Fibroblast of lung (primary cell): ENCODE data around the gene TMPRSS5.

Experiments used
- EZH2 ChIP-seq: IDR thresholded peaks from 2 replicates; pipeline ENCODE4 v1.5.1; 2012; ENCODE audit warnings: low read length, control low read depth, mild to moderate bottlenecking; ENCODE audit errors: missing control alignments
- TF ChIP-seq, protein P1 (sequence below), 2 donors: IDR thresholded peaks in 1 of 2; conservative IDR thresholded peaks in 1 of 2; 1 replicate in 1 of 2; 2 replicates in 1 of 2; pipeline ENCODE4 v1.5.1; 2011 to 2012; ENCODE audit warnings: low read length in 2 of 2, control low read depth in 1 of 2, inconsistent platforms in 1 of 2, low read depth in 1 of 2, mild to moderate bottlenecking in 1 of 2

GRCh38 chr11:113724778-113725177 lies 18.7 kb upstream of the TMPRSS5 start:
- TF ChIP-seq, protein P1, sequence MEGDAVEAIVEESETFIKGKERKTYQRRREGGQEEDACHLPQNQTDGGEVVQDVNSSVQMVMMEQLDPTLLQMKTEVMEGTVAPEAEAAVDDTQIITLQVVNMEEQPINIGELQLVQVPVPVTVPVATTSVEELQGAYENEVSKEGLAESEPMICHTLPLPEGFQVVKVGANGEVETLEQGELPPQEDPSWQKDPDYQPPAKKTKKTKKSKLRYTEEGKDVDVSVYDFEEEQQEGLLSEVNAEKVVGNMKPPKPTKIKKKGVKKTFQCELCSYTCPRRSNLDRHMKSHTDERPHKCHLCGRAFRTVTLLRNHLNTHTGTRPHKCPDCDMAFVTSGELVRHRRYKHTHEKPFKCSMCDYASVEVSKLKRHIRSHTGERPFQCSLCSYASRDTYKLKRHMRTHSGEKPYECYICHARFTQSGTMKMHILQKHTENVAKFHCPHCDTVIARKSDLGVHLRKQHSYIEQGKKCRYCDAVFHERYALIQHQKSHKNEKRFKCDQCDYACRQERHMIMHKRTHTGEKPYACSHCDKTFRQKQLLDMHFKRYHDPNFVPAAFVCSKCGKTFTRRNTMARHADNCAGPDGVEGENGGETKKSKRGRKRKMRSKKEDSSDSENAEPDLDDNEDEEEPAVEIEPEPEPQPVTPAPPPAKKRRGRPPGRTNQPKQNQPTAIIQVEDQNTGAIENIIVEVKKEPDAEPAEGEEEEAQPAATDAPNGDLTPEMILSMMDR (conservative IDR thresholded peaks at IDR 0.05 in 1 of 2, IDR thresholded peaks at IDR 0.05 in 1 of 2; ENCODE audit: low read depth in 1 of 2, low read length in 2 of 2): no peak
- TF ChIP-seq EZH2: no peak
